B cell (primary cell): Measurements from ENCODE around the gene SMIM5. TPM values are rescaled to one million over a fixed set of nuclear protein-coding genes. Genes with fewer than 3 reads are reported as not detected.

Experiments
- ATAC-seq: fragments of 200-7000 bp; cut with Tn5 transposase; one replicate; pipeline ENCODE4 v1.10.0; 2021; ENCODE audit warnings: low read depth, mild to moderate bottlenecking, moderate number of reproducible peaks, moderate library complexity
- CTCF ChIA-PET: fragments of 350-600 bp; sonication (Branson Sonifier 250); formaldehyde crosslinking; loops from one replicate; lab custom pipeline; 2021; ENCODE audit warnings: antibody characterized with exemption, inconsistent platforms; lab: Charles Lee
- POLR2A ChIA-PET: fragments of 350-600 bp; sonication (Branson Sonifier 250); formaldehyde crosslinking; loops from one replicate; lab custom pipeline; 2021; ENCODE audit warnings: antibody characterized with exemption; lab: Charles Lee
- DNase-seq: peaks from one replicate; pipeline ENCODE4 v3.0.0; 2013
- H2AFZ ChIP-seq: 2 replicates; pipeline ENCODE4 v1.6.1; 2012; ENCODE audit warnings: mild to moderate bottlenecking, low read depth, low read length; ENCODE audit not compliant: insufficient read depth, poor library complexity, severe bottlenecking
- H3K27ac ChIP-seq, 2 donors: 1 replicate in 1 of 2; 2 replicates in 1 of 2; pipeline ENCODE4 v1.5.1; 2012 to 2013; ENCODE audit warnings: low read length in 2 of 2, mild to moderate bottlenecking in 2 of 2, moderate library complexity in 1 of 2
- H3K27me3 ChIP-seq, 4 experiments: fragments of 200-600 bp in 1 of 4; sonication (generic) in 1 of 4; replicated peaks in 1 of 4; 1 replicate in 2 of 4; 2 replicates in 2 of 4; pipeline versions ENCODE4 v1.6.1 to v1.7.0; 2013 to 2016; ENCODE audit warnings: low read length in 3 of 4, mild to moderate bottlenecking in 2 of 4, mixed read lengths in 1 of 4, moderate library complexity in 1 of 4; ENCODE audit not compliant: insufficient read depth in 4 of 4, control insufficient read depth in 3 of 4; ENCODE audit errors: control extremely low read depth in 1 of 4
- H3K36me3 ChIP-seq, 2 experiments: replicated peaks in 1 of 2; 1 replicate in 1 of 2; 2 replicates in 1 of 2; pipeline versions ENCODE4 v1.6.1 to v1.7.1; 2013; ENCODE audit warnings: low read length in 1 of 2; ENCODE audit not compliant: insufficient read depth in 2 of 2, control insufficient read depth in 1 of 2; ENCODE audit errors: control extremely low read depth in 1 of 2, extremely low read depth in 1 of 2
- H3K4me1 ChIP-seq, 2 donors: fragments of 200-600 bp in 1 of 2; sonication (generic) in 1 of 2; 1 replicate in 1 of 2; 2 replicates in 1 of 2; pipeline versions ENCODE4 v1.5.1 to v1.6.1; 2013 to 2017; ENCODE audit warnings: low read length in 2 of 2; ENCODE audit not compliant: control insufficient read depth in 2 of 2, insufficient read depth in 2 of 2
- H3K4me2 ChIP-seq: replicated peaks from 2 replicates; pipeline ENCODE3; 2012; ENCODE audit warnings: mild to moderate bottlenecking, low read depth, low read length; ENCODE audit not compliant: poor library complexity, severe bottlenecking
- H3K4me3 ChIP-seq, 5 experiments: fragments of 200-600 bp in 1 of 5; sonication (generic) in 1 of 5; 1 replicate in 3 of 5; 2 replicates in 2 of 5; pipeline versions ENCODE4 v1.5.1 to v1.7.0; 2011 to 2016; ENCODE audit warnings: low read length in 4 of 5, mild to moderate bottlenecking in 4 of 5, low read depth in 2 of 5, control low read depth in 1 of 5, moderate library complexity in 1 of 5; ENCODE audit not compliant: insufficient read depth in 1 of 5; ENCODE audit errors: control extremely low read depth in 1 of 5, extremely low read depth in 1 of 5
- H3K79me2 ChIP-seq: fragments of 200-600 bp; sonication (generic); one replicate; pipeline ENCODE4 v1.6.0; 2016; ENCODE audit warnings: low read length; ENCODE audit not compliant: control insufficient read depth, insufficient read depth
- H3K9ac ChIP-seq: fragments of 200-600 bp; sonication (generic); 2 replicates; pipeline ENCODE4 v1.6.1; 2017; ENCODE audit warnings: mild to moderate bottlenecking, low read length, moderate library complexity
- H3K9me3 ChIP-seq, 3 donors: one replicate each; pipeline versions ENCODE4 v1.6.1 to v1.7.1; 2013; ENCODE audit warnings: low read length in 2 of 3; ENCODE audit not compliant: control insufficient read depth in 2 of 3, insufficient read depth in 1 of 3; ENCODE audit errors: control extremely low read depth in 1 of 3
- H4K20me1 ChIP-seq: 2 replicates; pipeline ENCODE4 v1.6.0; 2012; ENCODE audit warnings: mild to moderate bottlenecking, low read length; ENCODE audit not compliant: insufficient read depth, control insufficient read depth, poor library complexity, severe bottlenecking
- H3K27ac Mint-ChIP-seq: one replicate; pipeline ENCODE4 v1.8.0; 2021; ENCODE audit warnings: mixed read lengths
- H3K27me3 Mint-ChIP-seq: one replicate; pipeline ENCODE4 v1.8.0; 2021; ENCODE audit warnings: mixed read lengths
- H3K4me1 Mint-ChIP-seq: one replicate; pipeline ENCODE4 v1.8.0; 2021; ENCODE audit warnings: mixed read lengths
- H3K4me3 Mint-ChIP-seq: one replicate; pipeline ENCODE4 v1.8.0; 2021; ENCODE audit warnings: mixed read lengths
- H3K9me3 Mint-ChIP-seq: one replicate; pipeline ENCODE4 v1.8.0; 2022; ENCODE audit warnings: mixed read lengths; ENCODE audit not compliant: insufficient read depth
- EZH2 ChIP-seq: IDR thresholded peaks from 2 replicates; pipeline ENCODE4 v1.6.1; 2012; ENCODE audit warnings: borderline replicate concordance, low read depth, mild to moderate bottlenecking, moderate library complexity, low read length; ENCODE audit not compliant: insufficient read depth, poor library complexity, severe bottlenecking
- WGBS: methylation state at CpG from one replicate; pipeline ENCODE4 v1.1.5; 2013; ENCODE audit warnings: missing lambda C conversion rate; ENCODE audit not compliant: insufficient coverage; 5-methylcytosine and 5-hydroxymethylcytosine counted together
- intact Hi-C: fragments of 100-400 bp; cut with micrococcal nuclease; formaldehyde crosslinking; loops from one replicate; pipeline ENCODE4 v1.10.0; 2022
- polyA plus RNA-seq: library from polyadenylated mRNA; depleted of rRNA; stranded (reverse); fragments of >200 nt; gene quantifications from 2 replicates; pipeline ENCODE4 v1.2.3, GENCODE V29; 2012
- total RNA-seq, 2 donors: library from RNA; stranded (reverse); fragments of 120-200 nt in 1 of 2; gene quantifications; 1 replicate in 1 of 2; 2 replicates in 1 of 2; pipeline versions ENCODE4 v1.2.3 to v1.2.4, GENCODE V29; 2013 to 2022
- TF ChIP-seq, protein P1 (sequence below): fragments of 200-600 bp; IDR thresholded peaks from one replicate; pipeline ENCODE4 v1.8.0; 2022; ENCODE audit warnings: antibody characterized with exemption, mild to moderate bottlenecking

The SMIM5 gene
- total and polyA plus RNA-seq, 2 donors (not counting 1 experiment from before 2014, with no cell fraction given): 0.62 to 7.6 TPM

DNA sequence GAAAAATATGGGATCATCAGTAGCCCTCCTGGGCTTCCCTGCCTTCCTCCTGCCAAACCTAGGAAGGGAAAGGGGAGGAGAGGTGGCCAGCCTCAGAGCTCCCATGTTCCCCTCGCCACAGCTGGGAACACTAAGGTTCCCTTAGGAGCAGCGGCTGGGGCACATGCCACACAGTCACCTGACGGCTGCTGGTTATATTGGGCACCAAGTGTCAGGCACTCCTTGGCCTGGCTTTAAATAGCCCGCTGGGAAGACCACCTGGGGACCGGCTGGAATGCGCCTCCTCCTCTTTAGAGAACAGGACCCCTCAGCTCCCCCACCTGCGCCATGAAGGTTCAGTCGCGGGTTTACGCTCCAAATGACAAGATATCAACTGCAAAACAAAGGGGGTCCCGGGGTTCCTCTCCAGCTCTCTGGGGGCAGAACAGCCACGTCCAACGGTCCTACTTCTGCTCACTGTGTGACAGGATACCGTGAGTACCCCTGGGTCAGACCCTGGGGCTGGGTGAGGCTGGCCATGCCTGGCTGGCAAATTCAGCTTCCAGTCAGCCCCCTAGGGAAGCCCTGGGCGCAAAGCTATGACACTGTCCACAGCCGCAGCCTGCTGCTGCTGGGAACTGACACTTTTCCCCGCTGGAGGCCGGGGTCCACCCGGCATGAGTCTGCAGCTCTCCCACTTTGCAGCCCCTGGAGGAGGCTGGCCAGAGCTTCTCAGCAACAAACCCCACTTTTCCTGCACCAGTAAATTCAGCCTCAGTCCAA, 3.3 kb downstream of the SMIM5 start:
- Mint-ChIP-seq H3K27ac (no peak overlapping the region), H3K27me3 (no peaks in the 10 kb centered on the region), H3K9me3 (no peaks in the 10 kb centered on the region), H3K4me1 (peaks cover 13% of the 10 kb centered on the region), H3K4me3 (no peak overlapping the region)
- Histone ChIP-seq H4K20me1 (peaks cover 9% of the 10 kb centered on the region), H3K4me2 (no peak overlapping the region), H2AFZ (no peak overlapping the region), H3K27me3 (no peaks in the 10 kb centered on the region), H3K9me3 (no peaks in the 10 kb centered on the region), H3K9ac (no peak overlapping the region), H3K79me2 (no peaks in the 10 kb centered on the region), H3K27ac (no peak overlapping the region), H3K4me3 (no peak overlapping the region), H3K36me3 (peaks cover 0 to 3% of the 10 kb centered on the region in 2 experiments), H3K4me1 (peaks cover 9 to 18% of the 10 kb centered on the region in 2 donors)
- ChIA-PET CTCF (interaction anchor here (0.5 to 19.7 kb wide), 8 partner anchors 10 to 343 kb away, joined by 3 to 389 read pairs (median 3); a partner anchor contains a TSS), POLR2A (no interaction called here)
- TF ChIP-seq EZH2: no peak
- TF ChIP-seq, protein P1, sequence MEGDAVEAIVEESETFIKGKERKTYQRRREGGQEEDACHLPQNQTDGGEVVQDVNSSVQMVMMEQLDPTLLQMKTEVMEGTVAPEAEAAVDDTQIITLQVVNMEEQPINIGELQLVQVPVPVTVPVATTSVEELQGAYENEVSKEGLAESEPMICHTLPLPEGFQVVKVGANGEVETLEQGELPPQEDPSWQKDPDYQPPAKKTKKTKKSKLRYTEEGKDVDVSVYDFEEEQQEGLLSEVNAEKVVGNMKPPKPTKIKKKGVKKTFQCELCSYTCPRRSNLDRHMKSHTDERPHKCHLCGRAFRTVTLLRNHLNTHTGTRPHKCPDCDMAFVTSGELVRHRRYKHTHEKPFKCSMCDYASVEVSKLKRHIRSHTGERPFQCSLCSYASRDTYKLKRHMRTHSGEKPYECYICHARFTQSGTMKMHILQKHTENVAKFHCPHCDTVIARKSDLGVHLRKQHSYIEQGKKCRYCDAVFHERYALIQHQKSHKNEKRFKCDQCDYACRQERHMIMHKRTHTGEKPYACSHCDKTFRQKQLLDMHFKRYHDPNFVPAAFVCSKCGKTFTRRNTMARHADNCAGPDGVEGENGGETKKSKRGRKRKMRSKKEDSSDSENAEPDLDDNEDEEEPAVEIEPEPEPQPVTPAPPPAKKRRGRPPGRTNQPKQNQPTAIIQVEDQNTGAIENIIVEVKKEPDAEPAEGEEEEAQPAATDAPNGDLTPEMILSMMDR: no peak
- 93% methylated on average over 19 of the region's 19 CpGs for WGBS
- intact Hi-C loops: no loop called here
- DNase-seq (no peak), ATAC-seq (no peak)

DNA sequence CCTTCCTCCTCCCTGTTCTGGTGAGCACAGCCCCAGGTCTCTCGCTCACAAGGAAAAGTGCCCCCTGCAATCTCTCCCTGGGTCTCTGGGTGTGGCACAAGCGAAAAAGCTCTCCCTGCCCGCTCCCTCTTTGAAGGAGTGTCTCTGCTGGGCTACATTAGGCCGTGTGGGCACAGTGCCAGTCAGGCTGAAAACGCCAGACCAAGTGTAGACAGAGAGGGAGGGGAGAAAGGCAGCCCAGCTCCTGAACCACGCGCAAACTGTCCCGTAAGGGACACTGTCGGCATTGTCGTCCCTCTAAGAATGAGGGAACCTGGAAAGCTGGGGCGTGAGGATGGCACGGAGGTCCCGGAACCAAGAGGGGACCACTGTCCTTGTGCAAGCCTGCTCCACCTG, 3.9 kb downstream of the SMIM5 start:
- ATAC-seq: no peak
- POLR2A ChIA-PET: interaction anchor here (0.5 kb wide), 1 partner anchor 669 kb away, joined by 5 read pairs; no protein-coding TSS in a partner anchor
- peaks cover 0 to 8% of the 10 kb centered on the region in 2 experiments for H3K36me3 ChIP-seq
- no peak overlapping the region for H3K4me2 ChIP-seq
- H3K27ac ChIP-seq: no peak overlapping the region
- CTCF ChIA-PET: interaction anchor here (1.0 to 19.7 kb wide), 4 partner anchors 9 to 111 kb away, joined by 3 to 389 read pairs (median 5); a partner anchor contains a TSS
- TF ChIP-seq EZH2: no peak
- TF ChIP-seq, protein P1: no peak
- peaks cover 9 to 18% of the 10 kb centered on the region in 2 donors for H3K4me1 ChIP-seq
- no peaks in the 10 kb centered on the region for H3K79me2 ChIP-seq
- no peaks in the 10 kb centered on the region for H3K27me3 Mint-ChIP-seq
- WGBS: 98% methylated on average over 13 of the region's 13 CpGs
- H3K4me1 Mint-ChIP-seq: peaks cover 13% of the 10 kb centered on the region
- H4K20me1 ChIP-seq: peaks cover 9% of the 10 kb centered on the region
- H3K4me3 Mint-ChIP-seq: no peak overlapping the region
- no peaks in the 10 kb centered on the region for H3K9me3 Mint-ChIP-seq
- no peaks in the 10 kb centered on the region for H3K9me3 ChIP-seq
- no peaks in the 10 kb centered on the region for H3K27me3 ChIP-seq
- no peak overlapping the region for H2AFZ ChIP-seq
- DNase-seq: no peak
- H3K4me3 ChIP-seq: no peak overlapping the region
- H3K27ac Mint-ChIP-seq: no peak overlapping the region
- intact Hi-C loops: no loop called here
- no peak overlapping the region for H3K9ac ChIP-seq
